Smooth muscle cell (in vitro differentiated cells): ENCODE results near the gene HECTD4. TPM values are rescaled to one million over a fixed set of nuclear protein-coding genes. Genes with fewer than 3 reads are reported as not detected.
"Not testable (repeated sequence)": the region's sequence is repeated elsewhere in the genome, so short reads cannot be mapped to it uniquely, and the experiment has no call there.

Experiments used
- DNase-seq: peaks from one replicate; lab custom pipeline; 2025; ENCODE audit not compliant: unreplicated experiment; lab: John Stamatoyannopoulos, UW
- H2AFZ ChIP-seq: fragments of 200-600 bp; sonication (generic); 2 replicates; pipeline ENCODE4 v1.6.0; 2016; ENCODE audit warnings: antibody characterized with exemption, low read depth, mild to moderate bottlenecking
- H3F3A ChIP-seq: fragments of 200-600 bp; sonication (generic); 2 replicates; pipeline ENCODE4 v1.6.0; 2017; ENCODE audit warnings: antibody characterized with exemption, low read depth
- H3K27ac ChIP-seq: fragments of 200-600 bp; sonication (generic); 2 replicates; pipeline ENCODE4 v1.5.1; 2016; ENCODE audit warnings: low read depth, mild to moderate bottlenecking
- H3K27me3 ChIP-seq: fragments of 200-600 bp; sonication (generic); 2 replicates; pipeline ENCODE4 v1.6.1; 2016; ENCODE audit warnings: low read depth, mild to moderate bottlenecking
- H3K36me3 ChIP-seq: fragments of 200-600 bp; sonication (generic); 2 replicates; pipeline ENCODE4 v1.5.1; 2016; ENCODE audit warnings: low read depth
- H3K4me1 ChIP-seq: fragments of 200-600 bp; sonication (generic); 2 replicates; pipeline ENCODE4 v1.5.1; 2016; ENCODE audit warnings: low read depth
- H3K4me2 ChIP-seq: fragments of 200-600 bp; sonication (generic); 2 replicates; pipeline ENCODE4 v1.6.0; 2016; ENCODE audit warnings: mild to moderate bottlenecking
- H3K4me3 ChIP-seq: fragments of 200-600 bp; sonication (generic); 2 replicates; pipeline ENCODE4 v1.5.1; 2016; ENCODE audit warnings: mild to moderate bottlenecking
- H3K79me2 ChIP-seq: fragments of 200-600 bp; sonication (generic); 2 replicates; pipeline ENCODE4 v1.6.0; 2016; ENCODE audit warnings: low read depth, mild to moderate bottlenecking
- H3K9ac ChIP-seq: fragments of 200-600 bp; sonication (generic); 2 replicates; pipeline ENCODE4 v1.6.0; 2016; ENCODE audit warnings: low read depth
- H3K9me3 ChIP-seq: fragments of 200-600 bp; sonication (generic); replicated peaks from 2 replicates; pipeline ENCODE4 v1.5.1; 2016; ENCODE audit warnings: low read depth
- H4K20me1 ChIP-seq: fragments of 200-600 bp; sonication (generic); 2 replicates; pipeline ENCODE4 v1.6.0; 2016; ENCODE audit warnings: low read depth
- WGBS: methylation state at CpG from one replicate; pipeline ENCODE4 v1.1.7; 2016; ENCODE audit warnings: low lambda C conversion rate; 5-methylcytosine and 5-hydroxymethylcytosine counted together
- polyA plus RNA-seq: library from polyadenylated mRNA; unstranded; fragments of >200 nt; fragmentation: Nextera tagmentation; extraction: Ambion mirVana; gene quantifications from 2 replicates; pipeline ENCODE4 v1.2.1, GENCODE V29; 2016
- total RNA-seq: library from RNA; depleted of rRNA; stranded (reverse); fragments of >200 nt; gene quantifications from 2 replicates; pipeline ENCODE4 v1.2.3, GENCODE V29; 2014
- TF ChIP-seq, protein P1 (sequence below): fragments of 200-600 bp; sonication (generic); IDR thresholded peaks from 2 replicates; pipeline ENCODE4 v1.5.1; 2017; ENCODE audit warnings: borderline replicate concordance, mild to moderate bottlenecking, antibody characterized with exemption; ENCODE audit not compliant: insufficient read depth, poor library complexity, severe bottlenecking

Gene HECTD4
- total and polyA plus RNA-seq, 2 experiments from 2014 or later: 6.6 to 16.9 TPM

DNA sequence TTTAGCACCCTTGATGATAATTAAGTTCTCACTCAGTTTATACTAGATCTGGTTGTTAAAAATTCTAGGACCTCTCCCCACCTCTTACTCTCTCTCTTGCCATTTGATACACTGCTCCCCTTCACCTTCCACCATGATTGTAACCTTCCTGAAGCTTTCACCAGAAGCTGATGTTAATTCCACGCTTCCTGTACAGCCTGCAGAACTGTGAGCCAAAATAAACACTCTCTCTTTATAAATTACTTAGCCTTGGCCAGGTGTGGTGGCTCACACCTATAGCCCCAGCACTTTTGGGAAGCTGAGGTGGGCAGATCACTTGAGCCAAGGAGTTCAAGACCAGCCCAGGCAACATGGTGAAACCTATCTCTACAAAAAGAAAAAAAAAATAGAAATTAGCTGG is 11.1 kb upstream of the HECTD4 start:
- no peaks in the 10 kb centered on the region for H3K36me3 ChIP-seq
- no peak overlapping the region for H3K9ac ChIP-seq
- no peak overlapping the region for H3K4me3 ChIP-seq
- H3K4me2 ChIP-seq: no peak overlapping the region
- H3K27ac ChIP-seq: no peak overlapping the region
- H4K20me1 ChIP-seq: no peaks in the 10 kb centered on the region
- no peak overlapping the region for H2AFZ ChIP-seq
- H3F3A ChIP-seq: no peaks in the 10 kb centered on the region
- H3K27me3 ChIP-seq: no peaks in the 10 kb centered on the region
- 95% methylated on average over 1 of the region's 1 CpG for WGBS
- no peaks in the 10 kb centered on the region for H3K9me3 ChIP-seq
- no peaks in the 10 kb centered on the region for H3K79me2 ChIP-seq
- TF ChIP-seq, protein P1, sequence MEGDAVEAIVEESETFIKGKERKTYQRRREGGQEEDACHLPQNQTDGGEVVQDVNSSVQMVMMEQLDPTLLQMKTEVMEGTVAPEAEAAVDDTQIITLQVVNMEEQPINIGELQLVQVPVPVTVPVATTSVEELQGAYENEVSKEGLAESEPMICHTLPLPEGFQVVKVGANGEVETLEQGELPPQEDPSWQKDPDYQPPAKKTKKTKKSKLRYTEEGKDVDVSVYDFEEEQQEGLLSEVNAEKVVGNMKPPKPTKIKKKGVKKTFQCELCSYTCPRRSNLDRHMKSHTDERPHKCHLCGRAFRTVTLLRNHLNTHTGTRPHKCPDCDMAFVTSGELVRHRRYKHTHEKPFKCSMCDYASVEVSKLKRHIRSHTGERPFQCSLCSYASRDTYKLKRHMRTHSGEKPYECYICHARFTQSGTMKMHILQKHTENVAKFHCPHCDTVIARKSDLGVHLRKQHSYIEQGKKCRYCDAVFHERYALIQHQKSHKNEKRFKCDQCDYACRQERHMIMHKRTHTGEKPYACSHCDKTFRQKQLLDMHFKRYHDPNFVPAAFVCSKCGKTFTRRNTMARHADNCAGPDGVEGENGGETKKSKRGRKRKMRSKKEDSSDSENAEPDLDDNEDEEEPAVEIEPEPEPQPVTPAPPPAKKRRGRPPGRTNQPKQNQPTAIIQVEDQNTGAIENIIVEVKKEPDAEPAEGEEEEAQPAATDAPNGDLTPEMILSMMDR: no peak
- H3K4me1 ChIP-seq: no peaks in the 10 kb centered on the region
- no peak for DNase-seq

DNA sequence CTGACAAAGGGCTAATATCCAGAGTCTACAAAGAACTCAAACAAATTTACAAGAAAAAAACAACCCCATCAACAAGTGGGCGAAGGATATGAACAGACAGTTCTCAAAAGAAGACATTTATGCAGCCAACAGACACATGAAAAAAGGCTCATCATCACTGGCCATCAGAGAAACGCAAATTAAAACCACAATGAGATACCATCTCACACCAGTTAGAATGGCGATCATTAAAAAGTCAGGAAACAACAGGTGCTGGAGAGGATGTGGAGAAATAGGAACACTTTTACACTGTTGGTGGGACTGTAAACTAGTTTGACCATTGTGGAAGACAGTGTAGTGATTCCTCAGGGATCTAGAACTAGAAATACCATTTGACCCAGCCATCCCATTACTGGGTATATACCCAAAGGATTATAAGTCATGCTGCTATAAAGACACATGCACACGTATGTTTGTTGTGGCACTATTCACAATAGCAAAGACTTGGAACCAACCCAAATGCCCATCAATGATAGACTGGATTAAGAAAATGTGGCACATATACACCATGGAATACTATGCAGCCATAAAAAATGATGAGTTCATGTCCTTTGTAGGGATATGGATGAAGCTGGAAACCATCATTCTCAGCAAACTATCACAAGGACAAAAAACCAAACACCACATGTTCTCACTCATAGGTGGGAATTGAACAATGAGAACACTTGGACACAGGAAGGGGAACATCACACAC is 7.9 kb upstream of the HECTD4 start:
- not testable (repeated sequence) for H3K4me3 ChIP-seq, H2AFZ ChIP-seq, H3K4me1 ChIP-seq, H3K36me3 ChIP-seq, DNase-seq, H3K79me2 ChIP-seq, H3K9ac ChIP-seq, H3K27me3 ChIP-seq, H4K20me1 ChIP-seq, H3K27ac ChIP-seq, H3F3A ChIP-seq, H3K4me2 ChIP-seq, H3K9me3 ChIP-seq
- 81% methylated on average over 4 of the region's 4 CpGs for WGBS

DNA sequence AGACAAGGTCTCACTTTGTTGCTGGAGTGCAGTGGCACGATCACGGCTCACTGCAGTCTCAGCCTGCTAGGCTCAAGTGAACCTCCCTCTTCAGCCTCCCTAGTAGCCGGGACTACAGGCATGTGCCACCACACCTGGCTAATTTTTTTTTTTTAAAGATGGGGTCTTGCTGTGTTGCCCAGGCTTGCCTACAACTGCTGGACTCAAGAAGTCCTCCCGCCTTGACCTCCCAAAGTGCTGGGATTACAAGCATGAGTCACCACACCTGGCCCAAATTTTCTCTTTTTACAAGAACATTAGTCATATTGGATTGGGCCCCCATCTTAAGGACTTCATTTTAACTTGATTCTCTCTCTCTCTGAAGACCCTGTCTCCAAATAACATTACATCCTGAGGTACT is 7.0 kb upstream of the HECTD4 start:
- 94% methylated on average over 4 of the region's 4 CpGs for WGBS
- TF ChIP-seq, protein P1: no peak
- H2AFZ ChIP-seq: no peak overlapping the region
- no peaks in the 10 kb centered on the region for H4K20me1 ChIP-seq
- no peaks in the 10 kb centered on the region for H3K9me3 ChIP-seq
- no peak overlapping the region for H3K4me2 ChIP-seq
- no peak overlapping the region for H3K27ac ChIP-seq
- no peaks in the 10 kb centered on the region for H3K79me2 ChIP-seq
- no peak for DNase-seq
- H3K36me3 ChIP-seq: no peaks in the 10 kb centered on the region
- H3K27me3 ChIP-seq: no peaks in the 10 kb centered on the region
- H3K9ac ChIP-seq: no peak overlapping the region
- H3K4me1 ChIP-seq: no peaks in the 10 kb centered on the region
- no peak overlapping the region for H3K4me3 ChIP-seq
- no peaks in the 10 kb centered on the region for H3F3A ChIP-seq

DNA sequence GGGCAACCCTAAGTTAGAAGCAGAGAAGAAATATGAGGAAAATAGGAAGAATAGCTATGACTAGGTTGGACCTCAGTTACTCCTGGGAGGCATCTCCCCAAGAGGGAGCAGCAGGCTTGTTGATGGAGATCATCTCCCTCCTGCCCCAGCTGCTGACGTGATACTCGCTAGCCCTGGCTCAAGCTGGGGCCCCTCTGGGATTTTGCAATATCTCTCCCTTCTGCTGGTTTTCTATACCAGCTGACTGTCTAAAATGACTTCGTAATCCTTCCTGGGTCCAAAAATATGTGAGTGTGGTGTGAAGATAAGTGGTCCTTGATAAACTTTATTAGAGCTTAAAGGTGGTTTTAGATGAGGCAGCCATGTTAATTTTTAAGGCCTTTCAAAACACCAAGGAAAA is 4.5 kb upstream of the HECTD4 start:
- H3K4me3 ChIP-seq: no peak overlapping the region
- DNase-seq: peak; percentile 15
- WGBS: 30% methylated on average over 3 of the region's 3 CpGs
- H3K4me2 ChIP-seq: peak overlapping the region; percentile 75
- no peaks in the 10 kb centered on the region for H3K9me3 ChIP-seq
- no peaks in the 10 kb centered on the region for H3K36me3 ChIP-seq
- peak overlapping the region; percentile 6 for H2AFZ ChIP-seq
- peaks cover 1% of the 10 kb centered on the region for H3K79me2 ChIP-seq
- peak overlapping the region; percentile 59 for H3K27ac ChIP-seq
- no peaks in the 10 kb centered on the region for H3K4me1 ChIP-seq
- H3K27me3 ChIP-seq: no peaks in the 10 kb centered on the region
- no peaks in the 10 kb centered on the region for H4K20me1 ChIP-seq
- H3F3A ChIP-seq: no peaks in the 10 kb centered on the region
- TF ChIP-seq, protein P1: no peak
- H3K9ac ChIP-seq: no peak overlapping the region
